WERI-Rb-1 (cell line): Measurements from ENCODE around the gene GLMN.

Experiments
- DNase-seq: peaks from one replicate; pipeline ENCODE4 v3.0.0-alpha.2; 2020
- H3K27ac ChIP-seq: fragments of 250-450 bp; sonication (Bioruptor Pico); 2 replicates; pipeline ENCODE4 v1.5.1; 2020; ENCODE audit warnings: mild to moderate bottlenecking, moderate library complexity
- H3K27me3 ChIP-seq: fragments of 250-450 bp; sonication (Bioruptor Pico); 2 replicates; pipeline ENCODE4 v1.5.1; 2021; ENCODE audit warnings: mild to moderate bottlenecking, low read depth, moderate library complexity; ENCODE audit not compliant: insufficient read depth, severe bottlenecking
- H3K36me3 ChIP-seq: fragments of 250-450 bp; sonication (Bioruptor Pico); 2 replicates; pipeline ENCODE4 v1.5.1; 2020; ENCODE audit warnings: mild to moderate bottlenecking, moderate library complexity
- H3K4me3 ChIP-seq: 2 replicates; pipeline ENCODE4 v1.5.1; 2011; ENCODE audit warnings: low read depth, mild to moderate bottlenecking, control low read depth, low read length
- H3K9me3 ChIP-seq: fragments of 250-450 bp; sonication (Bioruptor Pico); 2 replicates; pipeline ENCODE4 v1.5.1; 2021; ENCODE audit warnings: mild to moderate bottlenecking, moderate library complexity; ENCODE audit not compliant: severe bottlenecking
- CTCF ChIP-seq: IDR thresholded peaks from 2 replicates; pipeline ENCODE4 v1.5.1; 2011; ENCODE audit warnings: low read depth, mild to moderate bottlenecking, control low read depth, inconsistent platforms, low read length

The GLMN gene

GRCh38 chr1:92298573-92299476, at the start of gene GLMN, which contains the start of gene RPAP2:
Gene GLMN (minus strand): TSS chr1:92298987. CDS start chr1:92297999, 988 bp downstream.
Gene RPAP2 (plus strand): TSS chr1:92299059. CDS start chr1:92299074, 15 bp downstream.
- Histone ChIP-seq H3K27ac (peak within 1 kb of the TSS; percentile 94), H3K9me3 (no peaks in the 10 kb centered on the region), H3K27me3 (no peaks in the 10 kb centered on the region), H3K36me3 (peaks cover 19% of the 10 kb centered on the region), H3K4me3 (peak within 1 kb of the TSS; percentile 96)
- DNase-seq = peak; percentile 83
- peak; percentile 15; the same call in 1 of the 2 replicates for TF ChIP-seq CTCF

- no peak for TF ChIP-seq CTCF
- Histone ChIP-seq H3K4me3 (no peak overlapping the region), H3K27me3 (no peaks in the 10 kb centered on the region), H3K36me3 (no peaks in the 10 kb centered on the region; the same call in 1 of the 2 replicates), H3K27ac (no peak overlapping the region), H3K9me3 (no peaks in the 10 kb centered on the region)
- no peak for DNase-seq
Measured at GRCh38 chr1:92346866-92347640, 48.3 kb upstream of the GLMN start.

- Histone ChIP-seq H3K4me3 (no peak overlapping the region), H3K36me3 (no peaks in the 10 kb centered on the region), H3K27me3 (no peaks in the 10 kb centered on the region), H3K9me3 (no peaks in the 10 kb centered on the region), H3K27ac (no peak overlapping the region)
- TF ChIP-seq CTCF = no peak
- no peak for DNase-seq
Measured at GRCh38 chr1:92343061-92343460, 44.3 kb upstream of the GLMN start.

GRCh38 chr1:92342401-92342800, 43.6 kb upstream of the GLMN start:
- no peak for TF ChIP-seq CTCF
- H3K9me3 ChIP-seq = no peaks in the 10 kb centered on the region
- no peak for DNase-seq
- no peaks in the 10 kb centered on the region for H3K36me3 ChIP-seq
- no peak overlapping the region for H3K4me3 ChIP-seq
- H3K27me3 ChIP-seq = no peaks in the 10 kb centered on the region
- H3K27ac ChIP-seq = no peak overlapping the region

GRCh38 chr1:92340154-92340553, 41.4 kb upstream of the GLMN start:
- Histone ChIP-seq H3K27ac (no peak overlapping the region), H3K27me3 (no peaks in the 10 kb centered on the region), H3K36me3 (peaks cover 3% of the 10 kb centered on the region; the same call in 1 of the 2 replicates), H3K4me3 (no peak overlapping the region), H3K9me3 (no peaks in the 10 kb centered on the region)
- no peak for TF ChIP-seq CTCF
- no peak for DNase-seq
